ENCODE measurements around the gene LCK. TPM values are rescaled to one million over a fixed set of nuclear protein-coding genes. Genes with fewer than 3 reads are reported as not detected.

Gene LCK
- total and polyA plus RNA-seq, 9 of the 15 experiments (the other 6 are each of a cell fraction or from before 2014, with no cell fraction given): 0.04 to 0.47 (median 0.13) TPM; not detected in 6

DNA sequence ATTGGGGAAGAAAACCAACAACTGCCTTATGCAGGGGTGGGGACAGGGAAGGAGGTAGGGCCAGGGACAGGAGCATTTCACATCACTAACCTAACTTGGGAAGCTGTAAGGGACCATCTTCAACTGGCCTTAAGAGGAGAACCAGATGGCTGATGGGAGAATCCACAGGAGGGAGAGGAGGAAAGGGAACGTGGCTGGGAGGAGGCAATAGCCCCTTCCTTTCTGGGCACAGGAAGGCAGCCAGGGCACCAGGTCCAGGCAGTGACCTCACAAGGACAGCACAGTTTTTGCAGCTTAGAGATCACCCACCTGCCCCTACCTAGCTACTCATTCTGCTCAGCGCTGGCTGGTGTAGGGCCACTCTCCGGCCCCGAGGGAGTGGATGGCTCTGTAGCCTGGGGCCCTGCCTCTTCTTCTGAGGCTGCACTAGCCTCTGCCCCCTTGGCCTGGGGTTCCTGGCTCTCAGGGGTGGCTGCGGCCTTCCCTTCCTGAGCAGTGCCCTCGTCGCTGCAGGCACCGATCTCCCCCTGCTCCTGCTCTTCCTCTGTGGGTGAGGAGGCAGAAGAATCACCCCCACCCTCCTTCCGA lies 83.3 kb downstream of the LCK start:
- in situ Hi-C loops (cut with MboI) (no loop called here), intact Hi-C loops (cut with micrococcal nuclease) (no loop called here)
- Histone ChIP-seq H3K79me2 (ENCODE audit: control insufficient read depth, insufficient read depth, low read length) (peaks cover 27% of the 10 kb centered on the region), H3K9me1 (ENCODE audit: control insufficient read depth, insufficient read depth, low read length) (peaks cover 6% of the 10 kb centered on the region), H2AFZ (ENCODE audit: low read depth, low read length) (no peak overlapping the region), H3K36me3 (ENCODE audit: control insufficient read depth, insufficient read depth, low read length) (peaks cover 56% of the 10 kb centered on the region), H3K4me3 (peak overlapping the region; percentile 89), H3K4me1 (replicated peaks in 1 of 2; ENCODE audit: control insufficient read depth in 2 of 2, insufficient read depth in 2 of 2, low read length in 2 of 2) (peaks cover 22 to 43% of the 10 kb centered on the region in 2 experiments), H3K9ac (ENCODE audit: insufficient read depth in 1 of 2, low read depth in 2 of 2, low read length in 2 of 2) (peak overlapping the region; percentile 81 to 97), H3K27ac (ENCODE audit: extremely low read depth, low read depth, low read length) (peak overlapping the region; percentile 88), H3K27me3 (ENCODE audit: control insufficient read depth in 2 of 2, insufficient read depth in 2 of 2, low read length in 2 of 2) (no peaks in the 10 kb centered on the region), H3K9me3 (replicated peaks; ENCODE audit: control insufficient read depth, insufficient read depth, low read depth, low read length) (no peaks in the 10 kb centered on the region), H4K20me1 (replicated peaks; ENCODE audit: control insufficient read depth, insufficient read depth, low read length) (peaks cover 17% of the 10 kb centered on the region; the same call in 1 of the 2 replicates), H3K4me2 (ENCODE audit: insufficient read depth, low read length) (peak overlapping the region; percentile 85)
- peak in 1 of 4 experiments; percentile 35 for DNase-seq (ENCODE audit: extremely low read depth in 1 of 4, low spot score in 3 of 4)
- FAIRE-seq: peak; percentile 56
- ChIA-PET CTCF (ENCODE audit: low intra/inter-chr PET ratio) (interaction anchor here (0.7 kb wide), 1 partner anchor 82 kb away, joined by 3 read pairs; no protein-coding TSS in a partner anchor), POLR2A (interaction anchor here (0.6 to 5.9 kb wide), 13 partner anchors 11 to 205 kb away, joined by 3 to 75 read pairs (median 4); partner anchors contain the start of genes BSDC1, IQCC and TXLNA)
- ATAC-seq: peak; percentile 15
- no TSS peak for BruUV-seq (replicated peaks)
- 48% methylated on average over 8 of the region's 9 CpGs for WGBS (ENCODE audit: insufficient coverage, low coverage, missing lambda C conversion rate)
- TF ChIP-seq CBFA2T3 (IDR thresholded peaks at IDR 0.05) (no peak), MED1 (CRISPR knock-in tag; IDR thresholded peaks at IDR 0.05; ENCODE audit: borderline replicate concordance) (0 out of 2 replicates have a peak, but pooled peaks have one; percentile 21), MYNN (IDR thresholded peaks at IDR 0.05) (0 out of 2 replicates have a peak, but pooled peaks have one; percentile 4), MYNN (CRISPR knock-in tag; IDR thresholded peaks at IDR 0.05) (no peak), ARID2 (IDR thresholded peaks at IDR 0.05) (no peak), BRF2 (IDR thresholded peaks at IDR 0.05; ENCODE audit: borderline replicate concordance, insufficient read depth, insufficient read length) (no peak), TBL1XR1 (IDR thresholded peaks at IDR 0.05; ENCODE audit: low read length in 2 of 2) (no peak), PRPF4 (IDR thresholded peaks at IDR 0.05; ENCODE audit: insufficient read depth, low read depth, low read length, poor library complexity, severe bottlenecking) (no peak), POLR2AphosphoS5 (IDR thresholded peaks at IDR 0.05; ENCODE audit: control insufficient read depth, insufficient read depth, low read depth, low read length) (peak; percentile 66; the same call in 1 of the 2 replicates), LARP7 (IDR thresholded peaks at IDR 0.05) (no peak), ELF4 (CRISPR knock-in tag; IDR thresholded peaks at IDR 0.05) (no peak), ILF3 (IDR thresholded peaks at IDR 0.05; ENCODE audit: borderline replicate concordance) (0 out of 2 replicates have a peak, but pooled peaks have one; percentile 14), POLR2A (conservative IDR thresholded peaks at IDR 0.05) (peak; percentile 72), ZNF449 (CRISPR knock-in tag; IDR thresholded peaks at IDR 0.05) (no peak), ZEB2 (IDR thresholded peaks at IDR 0.05) (no peak), C11orf30 (IDR thresholded peaks at IDR 0.05; ENCODE audit: low read depth) (no peak)
- TF ChIP-seq, protein P1, sequence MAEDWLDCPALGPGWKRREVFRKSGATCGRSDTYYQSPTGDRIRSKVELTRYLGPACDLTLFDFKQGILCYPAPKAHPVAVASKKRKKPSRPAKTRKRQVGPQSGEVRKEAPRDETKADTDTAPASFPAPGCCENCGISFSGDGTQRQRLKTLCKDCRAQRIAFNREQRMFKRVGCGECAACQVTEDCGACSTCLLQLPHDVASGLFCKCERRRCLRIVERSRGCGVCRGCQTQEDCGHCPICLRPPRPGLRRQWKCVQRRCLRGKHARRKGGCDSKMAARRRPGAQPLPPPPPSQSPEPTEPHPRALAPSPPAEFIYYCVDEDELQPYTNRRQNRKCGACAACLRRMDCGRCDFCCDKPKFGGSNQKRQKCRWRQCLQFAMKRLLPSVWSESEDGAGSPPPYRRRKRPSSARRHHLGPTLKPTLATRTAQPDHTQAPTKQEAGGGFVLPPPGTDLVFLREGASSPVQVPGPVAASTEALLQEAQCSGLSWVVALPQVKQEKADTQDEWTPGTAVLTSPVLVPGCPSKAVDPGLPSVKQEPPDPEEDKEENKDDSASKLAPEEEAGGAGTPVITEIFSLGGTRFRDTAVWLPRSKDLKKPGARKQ (CRISPR knock-in tag; IDR thresholded peaks at IDR 0.05): no peak

Data from K562 (cell line).